GM12864 (cell line): ENCODE data around the gene MAP1B.

ENCODE experiments used
- DNase-seq: peaks from one replicate; pipeline ENCODE4 v3.0.0-alpha.2; 2011; ENCODE audit warnings: low read depth
- H3K4me3 ChIP-seq: 2 replicates; pipeline ENCODE4 v1.5.1; 2011; ENCODE audit warnings: mild to moderate bottlenecking, low read depth, low read length, control low read depth
- TF ChIP-seq, protein P1 (sequence below): IDR thresholded peaks from 2 replicates; pipeline ENCODE4 v1.5.1; 2011; ENCODE audit warnings: low read depth, mild to moderate bottlenecking, moderate library complexity, low read length, control low read depth, inconsistent platforms; ENCODE audit errors: missing control alignments

Gene MAP1B

DNA sequence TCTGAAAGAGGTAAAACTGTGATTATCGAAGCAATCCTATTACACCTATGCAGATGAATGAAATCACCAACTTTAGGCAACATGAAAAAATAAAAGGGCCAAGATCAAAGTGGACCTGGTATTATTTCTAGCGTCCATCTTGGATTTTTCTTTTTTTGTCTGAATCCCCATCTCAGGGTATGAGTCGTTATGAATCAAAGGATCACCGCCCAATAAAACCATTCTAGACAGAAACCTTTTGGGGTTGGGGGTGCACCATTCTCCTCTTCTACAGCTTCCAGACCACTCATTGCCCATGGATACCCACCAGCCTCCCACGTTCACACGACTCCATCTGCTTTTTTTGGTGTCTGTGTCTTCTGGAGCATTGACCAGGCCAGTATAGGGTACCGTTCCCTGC is 33.4 kb downstream of the MAP1B start:
- DNase-seq = no peak
- TF ChIP-seq, protein P1, sequence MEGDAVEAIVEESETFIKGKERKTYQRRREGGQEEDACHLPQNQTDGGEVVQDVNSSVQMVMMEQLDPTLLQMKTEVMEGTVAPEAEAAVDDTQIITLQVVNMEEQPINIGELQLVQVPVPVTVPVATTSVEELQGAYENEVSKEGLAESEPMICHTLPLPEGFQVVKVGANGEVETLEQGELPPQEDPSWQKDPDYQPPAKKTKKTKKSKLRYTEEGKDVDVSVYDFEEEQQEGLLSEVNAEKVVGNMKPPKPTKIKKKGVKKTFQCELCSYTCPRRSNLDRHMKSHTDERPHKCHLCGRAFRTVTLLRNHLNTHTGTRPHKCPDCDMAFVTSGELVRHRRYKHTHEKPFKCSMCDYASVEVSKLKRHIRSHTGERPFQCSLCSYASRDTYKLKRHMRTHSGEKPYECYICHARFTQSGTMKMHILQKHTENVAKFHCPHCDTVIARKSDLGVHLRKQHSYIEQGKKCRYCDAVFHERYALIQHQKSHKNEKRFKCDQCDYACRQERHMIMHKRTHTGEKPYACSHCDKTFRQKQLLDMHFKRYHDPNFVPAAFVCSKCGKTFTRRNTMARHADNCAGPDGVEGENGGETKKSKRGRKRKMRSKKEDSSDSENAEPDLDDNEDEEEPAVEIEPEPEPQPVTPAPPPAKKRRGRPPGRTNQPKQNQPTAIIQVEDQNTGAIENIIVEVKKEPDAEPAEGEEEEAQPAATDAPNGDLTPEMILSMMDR = no peak
- no peak overlapping the region for H3K4me3 ChIP-seq

DNA sequence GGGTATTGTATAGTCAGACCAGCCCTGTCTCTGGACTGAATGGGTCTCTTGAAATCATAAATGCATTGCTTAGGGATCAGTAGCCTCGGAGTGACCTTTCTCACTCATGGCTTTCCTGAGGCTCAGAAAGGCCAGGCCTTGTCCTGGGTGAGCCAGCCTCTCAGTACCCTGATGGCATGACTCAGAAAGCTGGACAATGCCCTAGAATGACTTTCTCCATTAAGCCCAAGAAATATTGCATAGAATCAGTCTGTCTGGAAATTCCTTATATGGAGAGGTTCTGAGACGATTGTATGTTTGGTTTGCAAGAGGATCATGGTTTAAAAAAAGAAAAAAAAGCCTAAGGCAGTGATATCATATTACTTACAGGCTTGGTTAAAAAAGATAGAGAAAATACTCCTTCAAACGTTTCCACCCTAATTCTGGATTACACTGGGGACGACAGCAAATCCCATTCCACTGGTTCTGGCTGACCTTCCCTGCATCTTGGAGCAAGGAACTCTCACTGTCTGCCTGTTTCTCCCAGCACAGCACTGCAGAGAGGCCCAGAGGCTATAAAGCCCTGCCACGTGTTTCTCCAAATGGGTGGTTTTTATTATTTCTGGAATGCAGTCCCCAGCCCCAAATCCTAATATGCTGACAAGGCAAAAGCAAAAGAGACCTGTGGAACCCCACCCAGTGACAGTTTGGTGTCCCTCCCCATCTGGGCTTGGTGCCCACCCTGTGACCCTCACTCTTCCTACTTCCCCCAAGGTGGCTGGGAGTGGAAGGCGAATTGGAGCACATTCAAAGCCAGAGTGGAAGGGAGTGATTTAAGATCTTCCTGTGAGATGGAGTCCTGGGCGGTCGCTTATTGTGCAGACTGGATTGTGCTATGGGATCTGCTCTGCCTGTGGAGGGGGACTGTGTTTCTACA is 34.4 kb downstream of the MAP1B start:
- TF ChIP-seq, protein P1 = no peak
- no peak for DNase-seq
- H3K4me3 ChIP-seq = no peak overlapping the region

DNA sequence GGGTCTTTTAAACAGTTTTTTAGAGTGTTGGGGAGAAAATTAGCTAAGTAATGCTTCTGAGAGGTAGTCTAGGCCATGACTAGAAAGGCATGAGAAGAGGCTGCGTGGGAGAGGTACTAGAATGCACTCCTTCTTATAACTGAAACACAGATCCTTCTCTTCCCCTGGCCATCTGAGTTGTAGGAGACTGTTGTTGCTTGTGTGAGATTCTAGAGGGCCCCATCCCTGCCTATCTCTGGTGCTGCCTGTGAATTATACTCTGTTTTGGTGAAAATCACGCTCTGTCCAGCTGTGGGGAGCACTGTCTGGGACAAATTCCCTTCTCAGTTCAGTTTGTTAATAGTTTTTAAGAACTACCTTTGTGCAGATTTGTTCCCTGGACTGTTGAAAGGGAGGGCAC is 37.5 kb downstream of the MAP1B start:
- no peak for DNase-seq
- H3K4me3 ChIP-seq = no peak overlapping the region
- TF ChIP-seq, protein P1 = no peak

DNA sequence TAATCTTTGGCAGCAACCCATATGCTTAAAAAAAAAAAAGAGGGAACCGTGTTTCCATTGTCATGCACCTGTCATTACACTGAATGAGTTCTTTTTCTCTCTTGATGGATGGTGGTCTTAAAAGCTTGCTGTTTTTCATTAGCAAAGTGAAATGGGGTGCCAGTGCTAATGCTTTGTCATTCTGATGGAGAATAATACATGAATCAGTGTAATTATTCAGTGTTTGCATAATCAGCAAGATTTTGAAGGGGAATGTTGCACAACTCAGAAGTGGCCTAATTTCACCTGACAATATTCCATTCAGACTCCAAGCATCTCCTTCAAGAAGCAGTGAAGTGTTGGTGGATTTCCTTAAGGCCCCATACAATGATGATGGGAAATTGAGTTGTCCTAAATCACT is 38.1 kb downstream of the MAP1B start:
- no peak overlapping the region for H3K4me3 ChIP-seq
- TF ChIP-seq, protein P1 = no peak
- no peak for DNase-seq

DNA sequence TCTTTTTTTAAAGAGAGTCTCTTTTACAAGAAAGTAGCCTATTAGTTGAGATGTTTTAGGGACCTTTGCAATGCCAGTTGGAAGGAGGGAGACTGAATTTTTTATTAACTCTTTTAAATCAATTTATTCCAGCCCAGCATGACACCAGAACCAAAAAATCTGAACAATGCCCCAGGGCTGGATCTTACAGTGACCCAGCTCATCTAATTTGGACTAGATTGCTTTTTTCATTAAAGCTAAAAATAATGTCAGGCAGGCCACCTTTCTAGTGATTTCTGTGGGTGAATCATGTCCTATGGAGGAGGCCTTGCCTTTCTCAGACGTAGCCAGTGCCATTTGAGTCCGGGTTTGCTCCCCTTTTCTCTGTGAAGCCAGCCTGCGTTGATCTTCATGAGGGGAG is 38.8 kb downstream of the MAP1B start:
- no peak overlapping the region for H3K4me3 ChIP-seq
- TF ChIP-seq, protein P1 = no peak
- DNase-seq = no peak

DNA sequence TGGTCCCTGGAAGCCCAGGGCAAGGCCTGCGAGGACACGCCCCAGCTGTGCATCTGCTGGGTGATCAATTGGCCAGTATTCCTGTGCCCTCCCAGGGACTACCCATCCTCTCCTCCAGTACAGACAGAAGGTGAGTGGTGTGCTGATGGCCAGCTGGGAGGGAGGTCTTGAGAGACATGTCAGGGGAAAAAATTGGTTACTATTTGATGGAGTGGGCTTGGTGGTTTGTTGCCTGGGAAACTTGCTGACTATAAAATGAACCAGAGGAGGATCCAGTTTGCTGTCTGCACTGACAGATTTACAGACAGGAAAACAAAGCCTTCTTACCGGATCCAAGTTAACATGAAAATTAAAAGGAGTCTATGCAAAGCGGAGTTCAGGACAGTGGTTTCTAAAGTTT is 40.3 kb downstream of the MAP1B start:
- TF ChIP-seq, protein P1 = no peak
- H3K4me3 ChIP-seq = no peak overlapping the region
- DNase-seq = no peak

DNA sequence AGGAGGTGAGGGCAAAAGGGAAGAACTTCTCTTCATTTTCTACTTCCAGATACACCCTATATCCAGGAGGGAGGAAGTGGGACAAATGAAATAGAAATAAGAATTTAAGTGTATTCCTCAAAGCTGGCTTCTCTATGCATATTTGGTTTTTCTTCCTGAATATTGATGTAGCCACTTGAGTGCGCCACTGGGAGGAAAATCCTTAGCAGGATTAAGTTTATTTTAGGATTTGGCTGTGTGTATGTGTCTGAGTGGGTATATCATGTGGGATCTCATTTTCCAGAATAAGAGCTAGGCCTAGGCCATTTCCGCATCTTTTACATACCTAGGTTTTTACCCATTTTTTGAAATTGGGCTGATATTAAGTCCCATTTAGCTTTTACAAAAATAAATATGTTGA is 42.5 kb downstream of the MAP1B start:
- no peak for DNase-seq
- no peak overlapping the region for H3K4me3 ChIP-seq
- TF ChIP-seq, protein P1 = no peak
